Measurements from ENCODE around the gene DQX1. TPM values are rescaled to one million over a fixed set of nuclear protein-coding genes. Genes with fewer than 3 reads are reported as not detected.
"Not testable (repeated sequence)": the region's sequence is repeated elsewhere in the genome, so short reads cannot be mapped to it uniquely, and the experiment has no call there.

DQX1 gene
- total and polyA plus RNA-seq, 2 donors: 0.14 to 0.78 TPM

GRCh38 chr2:74491648-74492544, 34.1 kb downstream of the DQX1 start:
- Histone ChIP-seq H3K4me3 (ENCODE audit: low read length in 2 of 2) (no peak overlapping the region), H3K4me1 (ENCODE audit: control insufficient read depth in 2 of 2, insufficient read depth in 2 of 2, low read length in 2 of 2) (no peaks in the 10 kb centered on the region), H3K27ac (ENCODE audit: low read depth in 1 of 2, low read length in 1 of 2) (no peak overlapping the region), H3K9me3 (ENCODE audit: control insufficient read depth in 2 of 2, insufficient read depth in 1 of 2, low read length in 1 of 2) (no peaks in the 10 kb centered on the region), H3K36me3 (ENCODE audit: control insufficient read depth in 2 of 2, insufficient read depth in 2 of 2, low read length in 1 of 2) (peaks cover 42 to 50% of the 10 kb centered on the region in 2 donors), H3K27me3 (ENCODE audit: control insufficient read depth in 2 of 2, insufficient read depth in 1 of 2, low read length in 1 of 2) (peaks cover 9 to 12% of the 10 kb centered on the region in 2 donors)
- no peak for DNase-seq (ENCODE audit: low read depth in 6 of 9, low spot score in 9 of 9)
- 96% methylated on average over 12 of the region's 12 CpGs for WGBS

GRCh38 chr2:74489906-74490305, 36.1 kb downstream of the DQX1 start:
- Histone ChIP-seq H3K4me1 (ENCODE audit: control insufficient read depth in 2 of 2, insufficient read depth in 2 of 2, low read length in 2 of 2) (no peaks in the 10 kb centered on the region), H3K27ac (ENCODE audit: low read depth in 1 of 2, low read length in 1 of 2) (no peak overlapping the region), H3K4me3 (ENCODE audit: low read length in 2 of 2) (no peak overlapping the region), H3K9me3 (ENCODE audit: control insufficient read depth in 2 of 2, insufficient read depth in 1 of 2, low read length in 1 of 2) (no peaks in the 10 kb centered on the region), H3K27me3 (ENCODE audit: control insufficient read depth in 2 of 2, insufficient read depth in 1 of 2, low read length in 1 of 2) (no peaks in the 10 kb centered on the region), H3K36me3 (ENCODE audit: control insufficient read depth in 2 of 2, insufficient read depth in 2 of 2, low read length in 1 of 2) (peaks cover 46 to 57% of the 10 kb centered on the region in 2 donors)
- DNase-seq (ENCODE audit: low read depth in 6 of 9, low spot score in 9 of 9): no peak
- WGBS: 99% methylated on average over 9 of the region's 9 CpGs

- WGBS: 98% methylated on average over 9 of the region's 9 CpGs
Measured at GRCh38 chr2:74488643-74489481, 37.2 kb downstream of the DQX1 start.

GRCh38 chr2:74486141-74486540, 39.9 kb downstream of the DQX1 start:
- no peak for DNase-seq (ENCODE audit: low read depth in 6 of 9, low spot score in 9 of 9)
- Histone ChIP-seq H3K36me3 (ENCODE audit: control insufficient read depth in 2 of 2, insufficient read depth in 2 of 2, low read length in 1 of 2) (peaks cover 20 to 30% of the 10 kb centered on the region in 2 donors), H3K4me1 (ENCODE audit: control insufficient read depth in 2 of 2, insufficient read depth in 2 of 2, low read length in 2 of 2) (peaks cover 13 to 21% of the 10 kb centered on the region in 2 donors), H3K27ac (ENCODE audit: low read depth in 1 of 2, low read length in 1 of 2) (no peak overlapping the region), H3K27me3 (ENCODE audit: control insufficient read depth in 2 of 2, insufficient read depth in 1 of 2, low read length in 1 of 2) (no peaks in the 10 kb centered on the region), H3K4me3 (ENCODE audit: low read length in 2 of 2) (no peak overlapping the region), H3K9me3 (ENCODE audit: control insufficient read depth in 2 of 2, insufficient read depth in 1 of 2, low read length in 1 of 2) (no peaks in the 10 kb centered on the region)
- WGBS: 99% methylated on average over 2 of the region's 2 CpGs

More at GRCh38 chr2:74488643-74489481, 37.2 kb downstream of the DQX1 start:
- Histone ChIP-seq H3K27me3 (ENCODE audit: control insufficient read depth in 2 of 2, insufficient read depth in 1 of 2, low read length in 1 of 2) (no peaks in the 10 kb centered on the region), H3K4me1 (ENCODE audit: control insufficient read depth in 2 of 2, insufficient read depth in 2 of 2, low read length in 2 of 2) (peaks cover 0 to 3% of the 10 kb centered on the region in 2 donors), H3K27ac (ENCODE audit: low read depth in 1 of 2, low read length in 1 of 2) (no peak overlapping the region), H3K36me3 (ENCODE audit: control insufficient read depth in 2 of 2, insufficient read depth in 2 of 2, low read length in 1 of 2) (peaks cover 46 to 52% of the 10 kb centered on the region in 2 donors), H3K9me3 (ENCODE audit: control insufficient read depth in 2 of 2, insufficient read depth in 1 of 2, low read length in 1 of 2) (no peaks in the 10 kb centered on the region), H3K4me3 (ENCODE audit: low read length in 2 of 2) (no peak overlapping the region)
- no peak for DNase-seq (ENCODE audit: low read depth in 6 of 9, low spot score in 9 of 9)

GRCh38 chr2:74483675-74484164, 42.3 kb downstream of the DQX1 start:
- Histone ChIP-seq H3K4me3 (ENCODE audit: low read length in 2 of 2) (peak overlapping the region; percentile 96 to 98), H3K4me1 (ENCODE audit: control insufficient read depth in 2 of 2, insufficient read depth in 2 of 2, low read length in 2 of 2) (peaks cover 19 to 28% of the 10 kb centered on the region in 2 donors), H3K36me3 (ENCODE audit: control insufficient read depth in 2 of 2, insufficient read depth in 2 of 2, low read length in 1 of 2) (peaks cover 15 to 27% of the 10 kb centered on the region in 2 donors)
- H3K9me3 ChIP-seq (ENCODE audit: control insufficient read depth in 2 of 2, insufficient read depth in 1 of 2, low read length in 1 of 2); H3K27me3 ChIP-seq (ENCODE audit: control insufficient read depth in 2 of 2, insufficient read depth in 1 of 2, low read length in 1 of 2); H3K27ac ChIP-seq (ENCODE audit: low read depth in 1 of 2, low read length in 1 of 2); DNase-seq (ENCODE audit: low read depth in 6 of 9, low spot score in 9 of 9): not testable (repeated sequence)
- WGBS: 90% methylated on average over 19 of the region's 19 CpGs

- peak within 1 kb of the TSS; percentile 91 to 95 for H3K27ac ChIP-seq (ENCODE audit: low read depth in 1 of 2, low read length in 1 of 2)
- WGBS: 1% methylated on average over 50 of the region's 50 CpGs
- H3K4me1 ChIP-seq (ENCODE audit: control insufficient read depth in 2 of 2, insufficient read depth in 2 of 2, low read length in 2 of 2): peaks cover 19 to 28% of the 10 kb centered on the region in 2 donors
- no peaks in the 10 kb centered on the region for H3K27me3 ChIP-seq (ENCODE audit: control insufficient read depth in 2 of 2, insufficient read depth in 1 of 2, low read length in 1 of 2)
- DNase-seq (ENCODE audit: low read depth in 6 of 9, low spot score in 9 of 9): peak; percentile 89 to 98 (median 94)
- peak within 1 kb of the TSS; percentile 96 to 98 for H3K4me3 ChIP-seq (ENCODE audit: low read length in 2 of 2)
- peaks cover 15 to 26% of the 10 kb centered on the region in 2 donors for H3K36me3 ChIP-seq (ENCODE audit: control insufficient read depth in 2 of 2, insufficient read depth in 2 of 2, low read length in 1 of 2)
- no peaks in the 10 kb centered on the region for H3K9me3 ChIP-seq (ENCODE audit: control insufficient read depth in 2 of 2, insufficient read depth in 1 of 2, low read length in 1 of 2)
Measured at GRCh38 chr2:74482801-74483674, 43.0 kb downstream of the DQX1 start, which contains the start of the genes CCDC142 and TTC31. TSS of gene CCDC142 (minus strand) at chr2:74482998. CDS start at chr2:74482837, 161 bp downstream. TSS of gene TTC31 (plus strand) at chr2:74483081. CDS start at chr2:74483096, 15 bp downstream.

GRCh38 chr2:74481961-74482800, 43.9 kb downstream of the DQX1 start:
- Histone ChIP-seq H3K36me3 (ENCODE audit: control insufficient read depth in 2 of 2, insufficient read depth in 2 of 2, low read length in 1 of 2) (peaks cover 15 to 30% of the 10 kb centered on the region in 2 donors), H3K4me1 (ENCODE audit: control insufficient read depth in 2 of 2, insufficient read depth in 2 of 2, low read length in 2 of 2) (peaks cover 19 to 28% of the 10 kb centered on the region in 2 donors), H3K9me3 (ENCODE audit: control insufficient read depth in 2 of 2, insufficient read depth in 1 of 2, low read length in 1 of 2) (no peaks in the 10 kb centered on the region), H3K27me3 (ENCODE audit: control insufficient read depth in 2 of 2, insufficient read depth in 1 of 2, low read length in 1 of 2) (no peaks in the 10 kb centered on the region), H3K27ac (ENCODE audit: low read depth in 1 of 2, low read length in 1 of 2) (peak overlapping the region; percentile 86 to 91), H3K4me3 (ENCODE audit: low read length in 2 of 2) (peak overlapping the region; percentile 96 to 98)
- 3% methylated on average over 80 of the region's 80 CpGs for WGBS
- DNase-seq (ENCODE audit: low read depth in 6 of 9, low spot score in 9 of 9): peak in 1 of 9 donors; percentile 49

Data from thymus (tissue), 11 donors.